ENCODE data around the gene SULT1A2.
A peak's percentile ranks its signal among the peaks of the same experiment; 100 is the strongest.

GRCh38 chr16:28549301-28549899, 47.5 kb downstream of the SULT1A2 start:
- TF ChIP-seq CTCF (IDR thresholded peaks at IDR 0.05; ENCODE audit: insufficient read depth, low read length, poor library complexity, severe bottlenecking) (peak; percentile 12), EZH2phosphoT487 (conservative IDR thresholded peaks at IDR 0.05; ENCODE audit: low read length) (no peak)
